A549 (cell line): ENCODE data around the gene NFATC4. TPM values are rescaled to one million over a fixed set of nuclear protein-coding genes. Genes with fewer than 3 reads are reported as not detected.

Experiments
- ATAC-seq, 2 experiments: fragments of 200-7000 bp in 1 of 2; fragments of >200 bp in 1 of 2; cut with Nextera tagmentation in 1 of 2; cut with Tn5 transposase in 1 of 2; 3 replicates each; pipeline versions ENCODE4 v1.8.0 to v1.9.1; 2018 to 2020; ENCODE audit warnings: mild to moderate bottlenecking in 1 of 2, moderate library complexity in 1 of 2
- CTCF ChIA-PET: fragments of 300-600 bp; sonication (Branson Sonifier 250); formaldehyde crosslinking; extraction: SDS; loops from one replicate; lab custom pipeline; 2021; ENCODE audit warnings: antibody characterized with exemption, inconsistent platforms; lab: Yijun Ruan, JAX
- POLR2A ChIA-PET: fragments of 350-600 bp; formaldehyde crosslinking; extraction: SDS; loops from one replicate; lab custom pipeline; 2021; ENCODE audit warnings: antibody characterized with exemption, inconsistent platforms; lab: Yijun Ruan, JAX
- DNase-seq, 2 experiments: peaks; one replicate each; pipeline versions ENCODE4 v3.0.0 to v3.0.0-alpha.2; 2011 to 2016; ENCODE audit warnings: low read depth in 1 of 2, low spot score in 1 of 2
- FAIRE-seq: peaks from 2 replicates; lab custom pipeline; 2011; peaks lifted over from hg19 to GRCh38; lab: Jason Lieb, UNC
- H3K27ac ChIP-seq, 2 experiments: fragments of >200 bp; sonication (Bioruptor Twin); formaldehyde crosslinking; 3 replicates each; pipeline ENCODE4 v1.5.1; 2016 to 2017
- H3K4me1 ChIP-seq: fragments of >200 bp; sonication (Bioruptor Twin); formaldehyde crosslinking; 3 replicates; pipeline ENCODE4 v1.6.1; 2016
- H3K4me2 ChIP-seq: fragments of >200 bp; sonication (Bioruptor Twin); formaldehyde crosslinking; 3 replicates; pipeline ENCODE4 v1.6.1; 2016
- H3K4me3 ChIP-seq: fragments of >200 bp; sonication (Bioruptor Twin); formaldehyde crosslinking; 3 replicates; pipeline ENCODE4 v1.5.1; 2016
- H3K9me3 ChIP-seq: fragments of >200 bp; sonication (Bioruptor Twin); formaldehyde crosslinking; 3 replicates; pipeline ENCODE4 v1.6.1; 2016
- BHLHE40 ChIP-seq: IDR thresholded peaks from 2 replicates; pipeline ENCODE4 v1.6.1; 2012; ENCODE audit warnings: low read depth, low read length, inconsistent platforms
- CEBPB ChIP-seq, 2 experiments: fragments of >200 bp in 1 of 2; sonication (Bioruptor Twin) in 1 of 2; formaldehyde crosslinking in 1 of 2; IDR thresholded peaks; 2 replicates each; pipeline ENCODE4 v1.6.1; 2012 to 2016
- CHD2 ChIP-seq: fragments of 150-350 bp; IDR thresholded peaks from 2 replicates; pipeline ENCODE4 v1.6.1; 2014; ENCODE audit warnings: low read length; ENCODE audit not compliant: partially characterized antibody
- CHD4 ChIP-seq: fragments of 200-600 bp; sonication (generic); IDR thresholded peaks from 2 replicates; pipeline ENCODE4 v1.6.1; 2016; ENCODE audit warnings: antibody characterized with exemption, mild to moderate bottlenecking, borderline replicate concordance
- CTCF ChIP-seq: fragments of >200 bp; sonication (Bioruptor Twin); formaldehyde crosslinking; IDR thresholded peaks from 3 replicates; pipeline ENCODE4 v1.5.1; 2016
- EHMT2 ChIP-seq: fragments of 200-600 bp; sonication (generic); IDR thresholded peaks from 2 replicates; pipeline ENCODE4 v1.6.1; 2016; ENCODE audit warnings: antibody characterized with exemption, low read depth, mild to moderate bottlenecking, moderate library complexity
- EP300 ChIP-seq, 2 experiments: fragments of >200 bp; sonication (Bioruptor Twin); formaldehyde crosslinking; IDR thresholded peaks; 2 replicates in 1 of 2; 3 replicates in 1 of 2; pipeline ENCODE4 v1.6.1; 2016 to 2017
- GATA3 ChIP-seq: IDR thresholded peaks from 2 replicates; pipeline ENCODE4 v1.6.1; 2012; ENCODE audit warnings: borderline replicate concordance
- HES2 ChIP-seq: fragments of >200 bp; sonication (Bioruptor Twin); formaldehyde crosslinking; IDR thresholded peaks from 2 replicates; pipeline ENCODE4 v1.6.1; 2016
- HEYL ChIP-seq: fragments of 250-450 bp; sonication (Bioruptor Pico); IDR thresholded peaks from 2 replicates; pipeline ENCODE4 v1.8.0; 2021; ENCODE audit warnings: mild to moderate bottlenecking, moderate library complexity
- HOXB5 ChIP-seq: fragments of 250-450 bp; sonication (Bioruptor Pico); IDR thresholded peaks from 2 replicates; pipeline ENCODE4 v1.5.0; 2020; ENCODE audit warnings: mild to moderate bottlenecking, moderate library complexity
- JUN ChIP-seq, 2 experiments: fragments of >200 bp; sonication (Bioruptor Twin); formaldehyde crosslinking; IDR thresholded peaks; 2 replicates in 1 of 2; 3 replicates in 1 of 2; pipeline ENCODE4 v1.6.1; 2016 to 2017
- KDM1A ChIP-seq: fragments of 200-600 bp; sonication (generic); IDR thresholded peaks from 2 replicates; pipeline ENCODE4 v1.6.1; 2016; ENCODE audit warnings: low read depth, mild to moderate bottlenecking
- MAFK ChIP-seq: fragments of 450-650 bp; IDR thresholded peaks from 2 replicates; pipeline ENCODE4 v1.6.1; 2014; ENCODE audit not compliant: partially characterized antibody
- PHF8 ChIP-seq: fragments of 200-600 bp; sonication (generic); IDR thresholded peaks from 2 replicates; pipeline ENCODE4 v1.6.1; 2016; ENCODE audit warnings: low read depth, mild to moderate bottlenecking, antibody characterized with exemption, moderate library complexity, borderline replicate concordance
- RAD21 ChIP-seq, 2 experiments: fragments of >200 bp in 1 of 2; sonication (Bioruptor Twin) in 1 of 2; formaldehyde crosslinking in 1 of 2; IDR thresholded peaks in 1 of 2; conservative IDR thresholded peaks in 1 of 2; 2 replicates in 1 of 2; 3 replicates in 1 of 2; pipeline ENCODE4 v1.6.1; 2012 to 2018; ENCODE audit warnings: inconsistent platforms in 1 of 2
- RCOR1 ChIP-seq: fragments of 150-350 bp; IDR thresholded peaks from 2 replicates; pipeline ENCODE4 v1.6.1; 2014; ENCODE audit warnings: antibody characterized with exemption, low read length, low read depth
- REST ChIP-seq: fragments of 200-600 bp; sonication (generic); IDR thresholded peaks from 2 replicates; pipeline ENCODE4 v1.6.1; 2016; ENCODE audit warnings: antibody characterized with exemption, mild to moderate bottlenecking, moderate library complexity
- RFX5 ChIP-seq: fragments of 450-650 bp; IDR thresholded peaks from 2 replicates; pipeline ENCODE4 v1.7.1; 2014; ENCODE audit warnings: antibody characterized with exemption, mild to moderate bottlenecking, moderate library complexity
- SMC3 ChIP-seq: fragments of >200 bp; sonication (Bioruptor Twin); formaldehyde crosslinking; IDR thresholded peaks from 3 replicates; pipeline ENCODE4 v1.6.1; 2018; ENCODE audit warnings: inconsistent platforms
- SREBF2 ChIP-seq: fragments of 450-650 bp; IDR thresholded peaks from 2 replicates; pipeline ENCODE4 v1.6.1; 2014; ENCODE audit warnings: mild to moderate bottlenecking, moderate library complexity
- ZC3H11A ChIP-seq: fragments of 450-650 bp; IDR thresholded peaks from 2 replicates; pipeline ENCODE4 v1.6.1; 2014; ENCODE audit warnings: antibody characterized with exemption, mild to moderate bottlenecking
- ZSCAN20 ChIP-seq: fragments of 250-450 bp; sonication (Bioruptor Pico); IDR thresholded peaks from 2 replicates; pipeline ENCODE4 v1.8.0; 2022; ENCODE audit warnings: mild to moderate bottlenecking, moderate library complexity
- WGBS: methylation state at CpG from one replicate; pipeline ENCODE4 v1.1.6; 2017; ENCODE audit errors: missing lambda C conversion rate; 5-methylcytosine and 5-hydroxymethylcytosine counted together
- polyA plus RNA-seq, 4 experiments: library from polyadenylated mRNA; depleted of rRNA in 3 of 4; stranded (reverse); fragments of >200 nt; fragmentation: RNase III in 1 of 4; extraction: RNeasy Plus Mini Kit Qiagen cat#74134 plus additional on column Dnase treatment in 1 of 4; gene quantifications; 2 replicates in 3 of 4; 3 replicates in 1 of 4; pipeline ENCODE4 v1.2.3, GENCODE V29; 2011 to 2017
- TF ChIP-seq, protein P1 (sequence below): IDR thresholded peaks from 2 replicates; pipeline ENCODE4 v1.6.1; 2012
- TF ChIP-seq, protein P2 (sequence below): fragments of 250-450 bp; sonication (Bioruptor Pico); IDR thresholded peaks from 2 replicates; pipeline ENCODE4 v1.5.0; 2021; ENCODE audit warnings: mild to moderate bottlenecking, moderate library complexity, borderline replicate concordance
- TF ChIP-seq, protein P3 (sequence below): IDR thresholded peaks from 2 replicates; pipeline ENCODE4 v1.6.1; 2012

Gene NFATC4
- polyA plus RNA-seq, 2 of the 4 experiments (the other 2 are of a cell fraction): 0.04 to 0.32 TPM

DNA sequence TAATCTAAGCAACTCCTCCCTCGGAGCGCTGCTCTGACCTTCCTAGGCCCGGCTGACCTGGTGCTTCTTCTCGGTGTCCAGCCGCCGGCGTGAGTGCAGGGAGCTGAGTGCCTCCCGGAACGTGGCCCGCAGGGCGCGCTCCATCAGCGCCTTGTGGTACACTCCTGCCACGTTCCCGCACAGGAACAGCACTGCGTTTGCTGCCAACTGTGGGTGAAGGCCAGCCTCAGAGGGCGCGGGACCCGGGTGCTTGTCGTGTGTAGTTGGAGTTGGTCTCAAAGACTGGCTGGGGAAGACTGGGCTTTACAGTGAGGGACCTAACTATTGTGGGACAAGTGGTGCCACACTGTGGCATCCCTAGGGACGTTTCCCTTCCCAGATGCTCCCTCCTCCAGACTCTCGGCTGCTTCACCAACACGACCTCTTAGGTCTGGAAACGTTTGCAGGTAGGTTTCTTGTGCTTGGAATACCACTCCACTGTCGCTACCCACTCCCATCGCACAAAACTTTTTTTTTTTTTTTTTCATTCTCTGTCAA is 36.2 kb upstream of the NFATC4 start:
- peaks cover 3% of the 10 kb centered on the region; the same call in 1 of the 3 replicates for H3K4me1 ChIP-seq
- H3K9me3 ChIP-seq: no peaks in the 10 kb centered on the region
- ATAC-seq (peak in 1 of 2 experiments; percentile 14; a peak in 3 of 6 replicates), FAIRE-seq (no peak)
- H3K27ac ChIP-seq: no peak overlapping the region
- TF ChIP-seq SREBF2: no peak
- TF ChIP-seq HEYL (CRISPR knock-in tag): no peak
- no peak for TF ChIP-seq HES2
- no peak for TF ChIP-seq CHD2
- TF ChIP-seq RFX5: no peak
- TF ChIP-seq EHMT2: no peak
- no peak for TF ChIP-seq HOXB5 (CRISPR knock-in tag)
- TF ChIP-seq, all 56 proteins: peak for 0
- WGBS: 79% methylated on average over 20 of the region's 26 CpGs
- peak overlapping the region; percentile 76 for H3K4me2 ChIP-seq
- ChIA-PET POLR2A (interaction anchor here (1.0 to 3.4 kb wide), 3 partner anchors 99 to 110 kb away, joined by 3 to 66 read pairs (median 4); partner anchors contain the start of genes CBLN3, KHNYN and SDR39U1), CTCF (interaction anchor here (0.7 to 46.6 kb wide), 20 partner anchors 9 to 110 kb away, joined by 3 to 1142 read pairs (median 7); partner anchors contain the start of genes CBLN3, CIDEB, KHNYN and LTB4R)
- H3K4me3 ChIP-seq: no peak overlapping the region
- no peak for DNase-seq

- DNase-seq (peak; percentile 71 to 93), FAIRE-seq (no peak), ATAC-seq (peak; percentile 71 to 84)
- Histone ChIP-seq H3K27ac (peak overlapping the region in 1 of 2 experiments; percentile 45; a peak in 1 of 6 replicates), H3K4me2 (peak overlapping the region; percentile 76), H3K4me3 (no peak overlapping the region; the same call in 2 of the 3 replicates), H3K4me1 (peaks cover 3% of the 10 kb centered on the region; the same call in 1 of the 3 replicates), H3K9me3 (no peaks in the 10 kb centered on the region)
- POLR2A ChIA-PET: interaction anchor here (1.0 to 3.4 kb wide), 5 partner anchors 98 to 110 kb away, joined by 3 to 66 read pairs (median 8); partner anchors contain the start of genes CBLN3, KHNYN and SDR39U1
- CTCF ChIA-PET: interaction anchor here (0.7 to 46.6 kb wide), 35 partner anchors 8 to 98 kb away, joined by 3 to 1142 read pairs (median 7); partner anchors contain the start of genes CBLN3, CIDEB, KHNYN and LTB4R
- TF ChIP-seq GATA3: no peak
- no peak for TF ChIP-seq REST
- no peak for TF ChIP-seq EP300 (IDR thresholded peaks at IDR 0.05)
- TF ChIP-seq SREBF2: no peak
- TF ChIP-seq, protein P1, sequence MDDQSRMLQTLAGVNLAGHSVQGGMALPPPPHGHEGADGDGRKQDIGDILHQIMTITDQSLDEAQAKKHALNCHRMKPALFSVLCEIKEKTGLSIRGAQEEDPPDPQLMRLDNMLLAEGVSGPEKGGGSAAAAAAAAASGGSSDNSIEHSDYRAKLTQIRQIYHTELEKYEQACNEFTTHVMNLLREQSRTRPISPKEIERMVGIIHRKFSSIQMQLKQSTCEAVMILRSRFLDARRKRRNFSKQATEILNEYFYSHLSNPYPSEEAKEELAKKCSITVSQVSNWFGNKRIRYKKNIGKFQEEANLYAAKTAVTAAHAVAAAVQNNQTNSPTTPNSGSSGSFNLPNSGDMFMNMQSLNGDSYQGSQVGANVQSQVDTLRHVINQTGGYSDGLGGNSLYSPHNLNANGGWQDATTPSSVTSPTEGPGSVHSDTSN: no peak
- TF ChIP-seq, protein P2, sequence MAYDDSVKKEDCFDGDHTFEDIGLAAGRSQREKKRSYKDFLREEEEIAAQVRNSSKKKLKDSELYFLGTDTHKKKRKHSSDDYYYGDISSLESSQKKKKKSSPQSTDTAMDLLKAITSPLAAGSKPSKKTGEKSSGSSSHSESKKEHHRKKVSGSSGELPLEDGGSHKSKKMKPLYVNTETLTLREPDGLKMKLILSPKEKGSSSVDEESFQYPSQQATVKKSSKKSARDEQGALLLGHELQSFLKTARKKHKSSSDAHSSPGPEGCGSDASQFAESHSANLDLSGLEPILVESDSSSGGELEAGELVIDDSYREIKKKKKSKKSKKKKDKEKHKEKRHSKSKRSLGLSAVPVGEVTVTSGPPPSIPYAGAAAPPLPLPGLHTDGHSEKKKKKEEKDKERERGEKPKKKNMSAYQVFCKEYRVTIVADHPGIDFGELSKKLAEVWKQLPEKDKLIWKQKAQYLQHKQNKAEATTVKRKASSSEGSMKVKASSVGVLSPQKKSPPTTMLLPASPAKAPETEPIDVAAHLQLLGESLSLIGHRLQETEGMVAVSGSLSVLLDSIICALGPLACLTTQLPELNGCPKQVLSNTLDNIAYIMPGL (CRISPR knock-in tag): no peak
- no peak for TF ChIP-seq JUN (IDR thresholded peaks at IDR 0.05)
- TF ChIP-seq ZC3H11A: no peak
- TF ChIP-seq, protein P3, sequence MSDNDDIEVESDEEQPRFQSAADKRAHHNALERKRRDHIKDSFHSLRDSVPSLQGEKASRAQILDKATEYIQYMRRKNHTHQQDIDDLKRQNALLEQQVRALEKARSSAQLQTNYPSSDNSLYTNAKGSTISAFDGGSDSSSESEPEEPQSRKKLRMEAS: peak; percentile 34; the same call in 1 of the 2 replicates
- TF ChIP-seq ZSCAN20 (CRISPR knock-in tag): no peak
- no peak for TF ChIP-seq MAFK
- no peak for TF ChIP-seq BHLHE40
- peak; percentile 30; the same call in 2 of the 3 replicates for TF ChIP-seq SMC3
- no peak for TF ChIP-seq RCOR1
- TF ChIP-seq HEYL (CRISPR knock-in tag): no peak
- TF ChIP-seq CEBPB (IDR thresholded peaks at IDR 0.05): peak in 1 of 2 experiments; percentile 70; a peak in 3 of 4 replicates
- peak in 1 of 2 experiments; percentile 46; a peak in 3 of 5 replicates for TF ChIP-seq RAD21 (conservative IDR thresholded peaks at IDR 0.05 in 1 of 2, IDR thresholded peaks at IDR 0.05 in 1 of 2)
- TF ChIP-seq CTCF: peak; percentile 46
- TF ChIP-seq CHD4: no peak
- TF ChIP-seq KDM1A: no peak
- TF ChIP-seq PHF8: no peak
- 46% methylated on average over 53 of the region's 56 CpGs for WGBS
Measured at GRCh38 chr14:24332268-24332993, 35.6 kb upstream of the NFATC4 start.
